ENCODE results near the gene HLF.

HLF gene

GRCh38 chr17:55341432-55341831, 76.7 kb downstream of the HLF start:
- H3K4me3 ChIP-seq (ENCODE audit: low read depth in 1 of 2, low read length in 1 of 2), result no peak overlapping the region
- H3K4me1 ChIP-seq (ENCODE audit: control insufficient read depth in 1 of 2, insufficient read depth in 1 of 2, low read depth in 1 of 2, low read length in 1 of 2), result no peaks in the 10 kb centered on the region
- no peaks in the 10 kb centered on the region for H3K36me3 ChIP-seq
- H3K9me3 ChIP-seq, result no peaks in the 10 kb centered on the region
- TF ChIP-seq, protein P1, sequence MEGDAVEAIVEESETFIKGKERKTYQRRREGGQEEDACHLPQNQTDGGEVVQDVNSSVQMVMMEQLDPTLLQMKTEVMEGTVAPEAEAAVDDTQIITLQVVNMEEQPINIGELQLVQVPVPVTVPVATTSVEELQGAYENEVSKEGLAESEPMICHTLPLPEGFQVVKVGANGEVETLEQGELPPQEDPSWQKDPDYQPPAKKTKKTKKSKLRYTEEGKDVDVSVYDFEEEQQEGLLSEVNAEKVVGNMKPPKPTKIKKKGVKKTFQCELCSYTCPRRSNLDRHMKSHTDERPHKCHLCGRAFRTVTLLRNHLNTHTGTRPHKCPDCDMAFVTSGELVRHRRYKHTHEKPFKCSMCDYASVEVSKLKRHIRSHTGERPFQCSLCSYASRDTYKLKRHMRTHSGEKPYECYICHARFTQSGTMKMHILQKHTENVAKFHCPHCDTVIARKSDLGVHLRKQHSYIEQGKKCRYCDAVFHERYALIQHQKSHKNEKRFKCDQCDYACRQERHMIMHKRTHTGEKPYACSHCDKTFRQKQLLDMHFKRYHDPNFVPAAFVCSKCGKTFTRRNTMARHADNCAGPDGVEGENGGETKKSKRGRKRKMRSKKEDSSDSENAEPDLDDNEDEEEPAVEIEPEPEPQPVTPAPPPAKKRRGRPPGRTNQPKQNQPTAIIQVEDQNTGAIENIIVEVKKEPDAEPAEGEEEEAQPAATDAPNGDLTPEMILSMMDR (IDR thresholded peaks at IDR 0.05), result no peak
- peaks cover 3% of the 10 kb centered on the region for H3K27me3 ChIP-seq
- no peak overlapping the region for H3K27ac ChIP-seq

GRCh38 chr17:55342800-55343585, 78.2 kb downstream of the HLF start:
- H3K9me3 ChIP-seq, result no peaks in the 10 kb centered on the region
- no peaks in the 10 kb centered on the region for H3K4me1 ChIP-seq (ENCODE audit: control insufficient read depth in 1 of 2, insufficient read depth in 1 of 2, low read depth in 1 of 2, low read length in 1 of 2)
- no peak overlapping the region for H3K27ac ChIP-seq
- H3K36me3 ChIP-seq, result no peaks in the 10 kb centered on the region
- no peak overlapping the region for H3K4me3 ChIP-seq (ENCODE audit: low read depth in 1 of 2, low read length in 1 of 2)
- TF ChIP-seq, protein P1 (IDR thresholded peaks at IDR 0.05), result no peak
- peaks cover 3% of the 10 kb centered on the region for H3K27me3 ChIP-seq

DNA sequence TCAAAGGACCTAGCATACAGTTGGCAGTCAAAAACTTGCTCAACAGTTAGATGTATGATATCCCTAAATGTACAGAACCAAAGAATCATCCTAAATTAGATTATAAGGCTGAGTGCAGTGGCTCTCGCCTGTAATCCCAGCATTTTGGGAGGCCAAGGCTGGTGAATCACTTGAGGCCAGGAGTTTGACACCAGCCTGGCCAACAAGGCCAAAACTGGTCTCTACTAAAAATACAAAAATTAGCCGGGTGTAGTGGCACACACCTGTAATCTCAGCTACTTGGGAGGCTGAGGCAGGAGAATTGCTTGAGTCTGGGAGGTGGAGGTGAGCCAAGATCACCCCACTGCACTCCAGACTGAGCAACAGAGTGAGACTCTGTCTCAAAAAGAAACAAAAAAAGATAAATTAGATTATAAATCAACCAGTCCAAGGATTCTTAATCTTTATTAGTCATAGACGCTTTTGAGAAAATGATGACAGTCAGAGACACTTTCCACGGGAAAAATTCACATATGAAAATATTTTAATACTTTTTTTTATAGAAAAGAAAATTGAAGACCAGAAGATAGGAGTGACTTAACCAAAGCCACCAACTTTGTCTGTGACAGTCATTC, 79.2 kb downstream of the HLF start:
- Histone ChIP-seq H3K27ac (no peak overlapping the region), H3K36me3 (no peaks in the 10 kb centered on the region), H3K27me3 (peaks cover 3% of the 10 kb centered on the region), H3K9me3 (no peaks in the 10 kb centered on the region), H3K4me1 (ENCODE audit: control insufficient read depth in 1 of 2, insufficient read depth in 1 of 2, low read depth in 1 of 2, low read length in 1 of 2) (no peaks in the 10 kb centered on the region), H3K4me3 (ENCODE audit: low read depth in 1 of 2, low read length in 1 of 2) (no peak overlapping the region)
- TF ChIP-seq, protein P1 (IDR thresholded peaks at IDR 0.05), result no peak

GRCh38 chr17:55344514-55344997, 79.8 kb downstream of the HLF start:
- H3K4me1 ChIP-seq (ENCODE audit: control insufficient read depth in 1 of 2, insufficient read depth in 1 of 2, low read depth in 1 of 2, low read length in 1 of 2), result no peaks in the 10 kb centered on the region
- no peak overlapping the region for H3K4me3 ChIP-seq (ENCODE audit: low read depth in 1 of 2, low read length in 1 of 2)
- no peak overlapping the region for H3K27ac ChIP-seq
- H3K9me3 ChIP-seq, result no peaks in the 10 kb centered on the region
- H3K27me3 ChIP-seq, result no peaks in the 10 kb centered on the region
- no peaks in the 10 kb centered on the region for H3K36me3 ChIP-seq
- TF ChIP-seq, protein P1 (IDR thresholded peaks at IDR 0.05), result no peak

- Histone ChIP-seq H3K27ac (no peak overlapping the region), H3K4me1 (ENCODE audit: control insufficient read depth in 1 of 2, insufficient read depth in 1 of 2, low read depth in 1 of 2, low read length in 1 of 2) (no peaks in the 10 kb centered on the region), H3K4me3 (ENCODE audit: low read depth in 1 of 2, low read length in 1 of 2) (no peak overlapping the region), H3K9me3 (no peaks in the 10 kb centered on the region), H3K36me3 (no peaks in the 10 kb centered on the region), H3K27me3 (no peaks in the 10 kb centered on the region)
- TF ChIP-seq, protein P1 (IDR thresholded peaks at IDR 0.05), result no peak
Observed at GRCh38 chr17:55345132-55345531, 80.4 kb downstream of the HLF start.
